Measurements from ENCODE around the gene MPV17L2.

DNA sequence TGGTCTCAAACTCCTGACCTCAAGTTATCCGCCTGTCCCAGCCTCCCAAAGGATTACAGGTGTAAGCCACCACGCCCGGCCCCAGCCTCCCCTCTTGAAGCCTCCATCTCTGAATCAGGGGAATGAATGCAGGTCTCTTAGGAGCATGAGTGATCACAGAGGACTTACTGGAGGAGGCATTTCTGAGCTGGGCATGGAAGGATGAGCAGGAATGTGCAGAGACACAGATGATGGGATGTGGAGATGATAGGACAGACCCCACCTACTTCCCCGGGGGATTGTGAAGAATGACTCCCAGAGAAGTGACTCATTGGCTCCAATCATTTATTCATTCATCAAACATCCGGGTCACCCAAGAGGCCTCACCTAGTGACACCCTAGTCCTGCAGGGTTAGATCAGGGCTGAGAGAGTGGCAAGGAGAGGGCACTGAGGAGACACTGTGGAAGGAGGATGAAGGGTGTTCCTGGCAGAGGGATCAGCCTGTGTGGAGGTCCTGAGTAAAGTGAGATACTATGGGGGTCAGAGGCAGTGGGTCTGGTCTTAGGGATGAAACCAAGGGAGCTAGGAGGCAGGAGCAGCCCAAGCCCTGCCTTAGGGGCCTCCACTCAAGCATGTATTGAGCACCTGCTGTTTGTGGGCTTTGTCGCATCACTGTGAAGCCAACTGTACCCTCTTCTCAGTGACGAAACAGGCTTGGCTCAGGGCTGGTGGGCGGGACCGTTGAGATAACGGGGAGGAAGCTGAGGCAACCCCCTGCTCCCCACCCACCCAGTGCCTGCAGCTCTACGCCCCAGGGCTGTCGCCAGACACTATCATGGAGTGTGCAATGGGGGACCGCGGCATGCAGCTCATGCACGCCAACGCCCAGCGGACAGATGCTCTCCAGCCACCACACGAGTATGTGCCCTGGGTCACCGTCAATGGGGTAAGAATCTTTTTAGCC, 16.4 kb upstream of the MPV17L2 start:
- TF ChIP-seq, protein P1, sequence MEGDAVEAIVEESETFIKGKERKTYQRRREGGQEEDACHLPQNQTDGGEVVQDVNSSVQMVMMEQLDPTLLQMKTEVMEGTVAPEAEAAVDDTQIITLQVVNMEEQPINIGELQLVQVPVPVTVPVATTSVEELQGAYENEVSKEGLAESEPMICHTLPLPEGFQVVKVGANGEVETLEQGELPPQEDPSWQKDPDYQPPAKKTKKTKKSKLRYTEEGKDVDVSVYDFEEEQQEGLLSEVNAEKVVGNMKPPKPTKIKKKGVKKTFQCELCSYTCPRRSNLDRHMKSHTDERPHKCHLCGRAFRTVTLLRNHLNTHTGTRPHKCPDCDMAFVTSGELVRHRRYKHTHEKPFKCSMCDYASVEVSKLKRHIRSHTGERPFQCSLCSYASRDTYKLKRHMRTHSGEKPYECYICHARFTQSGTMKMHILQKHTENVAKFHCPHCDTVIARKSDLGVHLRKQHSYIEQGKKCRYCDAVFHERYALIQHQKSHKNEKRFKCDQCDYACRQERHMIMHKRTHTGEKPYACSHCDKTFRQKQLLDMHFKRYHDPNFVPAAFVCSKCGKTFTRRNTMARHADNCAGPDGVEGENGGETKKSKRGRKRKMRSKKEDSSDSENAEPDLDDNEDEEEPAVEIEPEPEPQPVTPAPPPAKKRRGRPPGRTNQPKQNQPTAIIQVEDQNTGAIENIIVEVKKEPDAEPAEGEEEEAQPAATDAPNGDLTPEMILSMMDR (IDR thresholded peaks at IDR 0.05 in 2 of 3, conservative IDR thresholded peaks at IDR 0.05 in 1 of 3; ENCODE audit: control insufficient read depth in 2 of 3, extremely low read depth in 1 of 3, insufficient read depth in 1 of 3, low read depth in 3 of 3, low read length in 3 of 3), result no peak
- no peak for TF ChIP-seq POLR2AphosphoS5 (IDR thresholded peaks at IDR 0.05; ENCODE audit: low read length)

All from GM12878 (cell line).